SU-DHL-6 (cell line): ENCODE measurements around the gene C11orf68.

Experiments used
- EZH2phosphoT487 ChIP-seq: fragments of 200-600 bp; sonication (generic), shearing (Covaris generic); conservative IDR thresholded peaks from 2 replicates; pipeline ENCODE4 v1.6.1; 2018; ENCODE audit warnings: mild to moderate bottlenecking, antibody characterized with exemption, low read length, moderate library complexity, mixed read lengths
- TF ChIP-seq, protein P1 (sequence below): fragments of 200-600 bp; sonication (generic); IDR thresholded peaks from one replicate; pipeline ENCODE4 v1.5.1; 2017; ENCODE audit warnings: antibody characterized with exemption, mild to moderate bottlenecking, low read length, moderate library complexity; ENCODE audit not compliant: insufficient read depth, poor library complexity, severe bottlenecking

DNA sequence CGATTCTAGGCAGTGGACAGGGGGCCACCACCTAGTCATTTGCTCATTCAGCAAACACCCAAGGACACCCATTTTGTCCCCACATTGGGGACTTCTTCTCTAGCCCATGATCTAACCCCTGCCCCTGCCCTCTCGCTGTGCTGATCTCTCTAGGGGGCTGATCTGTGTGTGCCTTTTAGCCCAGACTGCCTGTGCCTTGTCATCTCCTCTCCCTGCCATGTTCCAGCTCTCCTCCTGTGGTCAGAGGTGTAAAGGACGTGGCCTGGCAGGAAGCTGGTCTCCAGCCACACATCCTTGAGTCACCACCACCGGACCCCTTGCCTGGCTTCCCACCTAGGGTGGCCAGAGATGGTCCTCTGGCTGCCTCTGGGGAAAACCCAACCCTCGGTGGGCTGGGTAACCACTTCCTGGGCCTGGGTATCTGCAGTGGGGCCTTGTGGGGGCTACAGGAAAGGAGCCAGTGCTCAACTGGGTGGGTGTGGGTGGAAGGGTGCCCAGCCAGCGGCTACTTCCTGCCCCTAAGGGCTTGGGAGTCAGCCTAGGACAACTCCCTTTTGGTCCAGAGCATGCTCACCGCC, 37.9 kb downstream of the C11orf68 start:
- TF ChIP-seq, protein P1, sequence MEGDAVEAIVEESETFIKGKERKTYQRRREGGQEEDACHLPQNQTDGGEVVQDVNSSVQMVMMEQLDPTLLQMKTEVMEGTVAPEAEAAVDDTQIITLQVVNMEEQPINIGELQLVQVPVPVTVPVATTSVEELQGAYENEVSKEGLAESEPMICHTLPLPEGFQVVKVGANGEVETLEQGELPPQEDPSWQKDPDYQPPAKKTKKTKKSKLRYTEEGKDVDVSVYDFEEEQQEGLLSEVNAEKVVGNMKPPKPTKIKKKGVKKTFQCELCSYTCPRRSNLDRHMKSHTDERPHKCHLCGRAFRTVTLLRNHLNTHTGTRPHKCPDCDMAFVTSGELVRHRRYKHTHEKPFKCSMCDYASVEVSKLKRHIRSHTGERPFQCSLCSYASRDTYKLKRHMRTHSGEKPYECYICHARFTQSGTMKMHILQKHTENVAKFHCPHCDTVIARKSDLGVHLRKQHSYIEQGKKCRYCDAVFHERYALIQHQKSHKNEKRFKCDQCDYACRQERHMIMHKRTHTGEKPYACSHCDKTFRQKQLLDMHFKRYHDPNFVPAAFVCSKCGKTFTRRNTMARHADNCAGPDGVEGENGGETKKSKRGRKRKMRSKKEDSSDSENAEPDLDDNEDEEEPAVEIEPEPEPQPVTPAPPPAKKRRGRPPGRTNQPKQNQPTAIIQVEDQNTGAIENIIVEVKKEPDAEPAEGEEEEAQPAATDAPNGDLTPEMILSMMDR = no peak
- no peak for TF ChIP-seq EZH2phosphoT487
